Measurements from ENCODE around the gene FAM241B. TPM values are rescaled to one million over a fixed set of nuclear protein-coding genes. Genes with fewer than 3 reads are reported as not detected.

The FAM241B gene
- polyA plus RNA-seq, 1 experiment, result 0.37 TPM

GRCh38 chr10:69633673-69634635 is 3.9 kb downstream of the FAM241B start:
- POLR2A ChIA-PET, result no interaction called here
- CTCF ChIA-PET, result interaction anchor here (2.0 to 10.4 kb wide), 2 partner anchors 11 to 118 kb away, joined by 5 to 138 read pairs; no protein-coding TSS in a partner anchor
- no peak overlapping the region for H3K27ac ChIP-seq (ENCODE audit: low read depth, low read length)
- H3K9me3 ChIP-seq (ENCODE audit: control insufficient read depth, insufficient read depth, low read length), result no peaks in the 10 kb centered on the region; the same call in 1 of the 2 replicates
- TF ChIP-seq CTCF (IDR thresholded peaks at IDR 0.05; ENCODE audit: low read depth, low read length), result no peak
- H3K4me3 ChIP-seq (ENCODE audit: low read depth, low read length), result no peak overlapping the region
- DNase-seq (ENCODE audit: low read depth, low spot score), result no peak
- H3K27me3 ChIP-seq (ENCODE audit: control insufficient read depth, insufficient read depth, low read length), result peaks cover 59% of the 10 kb centered on the region

- Histone ChIP-seq H3K27me3 (ENCODE audit: control insufficient read depth, insufficient read depth, low read length) (peaks cover 52% of the 10 kb centered on the region), H3K27ac (ENCODE audit: low read depth, low read length) (no peak overlapping the region), H3K4me3 (ENCODE audit: low read depth, low read length) (no peak overlapping the region), H3K9me3 (ENCODE audit: control insufficient read depth, insufficient read depth, low read length) (no peaks in the 10 kb centered on the region; the same call in 1 of the 2 replicates)
- ChIA-PET POLR2A (no interaction called here), CTCF (interaction anchor here (2.0 to 10.4 kb wide), 2 partner anchors 10 to 119 kb away, joined by 5 to 138 read pairs; no protein-coding TSS in a partner anchor)
- TF ChIP-seq CTCF (IDR thresholded peaks at IDR 0.05; ENCODE audit: low read depth, low read length), result no peak
- no peak for DNase-seq (ENCODE audit: low read depth, low spot score)
Measured at GRCh38 chr10:69634759-69635425, 4.8 kb downstream of the FAM241B start.

GRCh38 chr10:69635428-69636272 is 5.6 kb downstream of the FAM241B start:
- DNase-seq (ENCODE audit: low read depth, low spot score), result no peak
- POLR2A ChIA-PET, result no interaction called here

GRCh38 chr10:69636273-69636575 is 6.2 kb downstream of the FAM241B start:
- Histone ChIP-seq H3K27ac (ENCODE audit: low read depth, low read length) (no peak overlapping the region), H3K9me3 (ENCODE audit: control insufficient read depth, insufficient read depth, low read length) (no peaks in the 10 kb centered on the region), H3K4me3 (ENCODE audit: low read depth, low read length) (no peak overlapping the region), H3K27me3 (ENCODE audit: control insufficient read depth, insufficient read depth, low read length) (peaks cover 50% of the 10 kb centered on the region)
- DNase-seq (ENCODE audit: low read depth, low spot score), result no peak
- POLR2A ChIA-PET, result no interaction called here
- TF ChIP-seq CTCF (IDR thresholded peaks at IDR 0.05; ENCODE audit: low read depth, low read length), result no peak
- CTCF ChIA-PET, result interaction anchor here (0.7 to 10.4 kb wide), 4 partner anchors 9 to 144 kb away, joined by 5 to 138 read pairs (median 8); no protein-coding TSS in a partner anchor

More at GRCh38 chr10:69635428-69636272, 5.6 kb downstream of the FAM241B start:
- no peak overlapping the region for H3K27ac ChIP-seq (ENCODE audit: low read depth, low read length)
- CTCF ChIA-PET, result interaction anchor here (2.0 to 10.4 kb wide), 2 partner anchors 9 to 120 kb away, joined by 5 to 138 read pairs; no protein-coding TSS in a partner anchor
- H3K9me3 ChIP-seq (ENCODE audit: control insufficient read depth, insufficient read depth, low read length), result no peaks in the 10 kb centered on the region; the same call in 1 of the 2 replicates
- H3K27me3 ChIP-seq (ENCODE audit: control insufficient read depth, insufficient read depth, low read length), result peaks cover 53% of the 10 kb centered on the region
- no peak for TF ChIP-seq CTCF (IDR thresholded peaks at IDR 0.05; ENCODE audit: low read depth, low read length)
- H3K4me3 ChIP-seq (ENCODE audit: low read depth, low read length), result no peak overlapping the region
